Esophagus muscularis mucosa (tissue), 4 donors: ENCODE measurements around the gene OLA1. TPM values are rescaled to one million over a fixed set of nuclear protein-coding genes. Genes with fewer than 3 reads are reported as not detected.

ENCODE experiments used
- DNase-seq: peaks from one replicate; pipeline ENCODE4 v3.0.0-alpha.2; 2017; ENCODE audit errors: extremely low spot score
- H3K27ac ChIP-seq, 4 donors: fragments of 200-600 bp; sonication (generic); replicated peaks in 1 of 4; 1 replicate in 3 of 4; 2 replicates in 1 of 4; pipeline ENCODE4 v1.5.1; 2016 to 2019; ENCODE audit warnings: mild to moderate bottlenecking in 1 of 4
- H3K27me3 ChIP-seq, 4 donors: fragments of 200-600 bp; sonication (generic); one replicate each; pipeline versions ENCODE4 v1.5.1 to v1.6.0; 2016 to 2019
- H3K36me3 ChIP-seq, 4 donors: fragments of 200-600 bp; sonication (generic); one replicate each; pipeline ENCODE4 v1.5.1; 2016 to 2019
- H3K4me1 ChIP-seq, 4 donors: fragments of 200-600 bp; sonication (generic); one replicate each; pipeline ENCODE4 v1.5.1; 2016 to 2019
- H3K4me3 ChIP-seq, 4 donors: fragments of 200-600 bp; sonication (generic); 1 replicate in 2 of 4; 2 replicates in 2 of 4; pipeline ENCODE4 v1.5.1; 2016 to 2019; ENCODE audit warnings: mild to moderate bottlenecking in 4 of 4, moderate library complexity in 1 of 4
- H3K9me3 ChIP-seq, 4 donors: fragments of 200-600 bp; sonication (generic); 1 replicate in 3 of 4; 2 replicates in 1 of 4; pipeline ENCODE4 v1.5.1; 2016 to 2019
- EP300 ChIP-seq: sonication (generic); formaldehyde crosslinking; IDR thresholded peaks from one replicate; pipeline ENCODE4 v1.6.1; 2017; ENCODE audit warnings: antibody characterized with exemption
- POLR2A ChIP-seq: fragments of 450-650 bp; IDR thresholded peaks from one replicate; pipeline ENCODE4 v1.6.1; 2017; ENCODE audit warnings: antibody characterized with exemption, moderate library complexity, mild to moderate bottlenecking, low read depth
- POLR2AphosphoS5 ChIP-seq, 2 donors: sonication (generic); formaldehyde crosslinking; IDR thresholded peaks; one replicate each; pipeline ENCODE4 v1.6.1; 2017; ENCODE audit warnings: antibody characterized with exemption in 2 of 2
- WGBS: methylation state at CpG from one replicate; pipeline ENCODE4 v1.1.5; 2018; 5-methylcytosine and 5-hydroxymethylcytosine counted together
- intact Hi-C: fragments of 100-400 bp; cut with DNase I; formaldehyde crosslinking; loops from one replicate; pipeline ENCODE4 v1.15.1; 2023
- total RNA-seq, 4 donors: library from RNA; depleted of rRNA; stranded (reverse); fragments of >200 nt; gene quantifications; one replicate each; pipeline versions ENCODE4 v1.1.0 to v1.2.1, GENCODE V29; 2016
- TF ChIP-seq, protein P1 (sequence below), 3 experiments: fragments of 200-600 bp in 2 of 3; fragments of 450-650 bp in 1 of 3; sonication (generic) in 2 of 3; IDR thresholded peaks; one replicate each; pipeline ENCODE4 v1.5.1; 2017 to 2019; ENCODE audit warnings: antibody characterized with exemption in 3 of 3, mild to moderate bottlenecking in 2 of 3, moderate library complexity in 1 of 3

Gene OLA1
- total RNA-seq, 4 donors from 2014 or later: 54.2 to 62.7 (median 60.1) TPM

DNA sequence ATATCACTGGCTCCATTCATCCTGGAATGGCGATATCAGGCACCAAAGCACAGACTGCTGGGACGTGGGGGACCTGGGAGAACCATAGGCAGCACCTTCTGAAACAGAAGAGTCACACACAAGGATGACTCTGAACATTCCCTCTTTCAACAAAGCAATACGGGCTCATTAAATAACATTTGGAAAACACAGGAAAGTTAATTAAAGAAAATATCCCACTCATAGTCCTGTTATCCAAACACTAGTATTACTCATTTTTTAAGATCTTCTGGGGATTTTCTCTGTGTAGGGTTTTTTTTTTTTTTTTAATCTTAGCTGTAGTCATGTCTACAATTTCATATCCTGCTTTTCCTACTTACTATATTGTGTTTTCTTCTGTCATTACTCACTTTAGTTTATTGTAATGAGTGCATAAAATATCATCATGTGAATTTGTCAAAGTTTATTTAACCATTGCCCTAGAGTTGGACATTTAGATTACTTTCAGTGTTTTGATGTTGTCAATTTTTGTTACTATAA lies 213.2 kb downstream of the OLA1 start:
- no peak for DNase-seq
- Histone ChIP-seq H3K36me3 (no peaks in the 10 kb centered on the region), H3K4me3 (no peak overlapping the region), H3K4me1 (peaks cover 6 to 22% (median 10%) of the 10 kb centered on the region in 4 donors), H3K9me3 (no peaks in the 10 kb centered on the region), H3K27me3 (no peaks in the 10 kb centered on the region), H3K27ac (no peak overlapping the region)
- intact Hi-C loops: no loop called here
- TF ChIP-seq, protein P1, sequence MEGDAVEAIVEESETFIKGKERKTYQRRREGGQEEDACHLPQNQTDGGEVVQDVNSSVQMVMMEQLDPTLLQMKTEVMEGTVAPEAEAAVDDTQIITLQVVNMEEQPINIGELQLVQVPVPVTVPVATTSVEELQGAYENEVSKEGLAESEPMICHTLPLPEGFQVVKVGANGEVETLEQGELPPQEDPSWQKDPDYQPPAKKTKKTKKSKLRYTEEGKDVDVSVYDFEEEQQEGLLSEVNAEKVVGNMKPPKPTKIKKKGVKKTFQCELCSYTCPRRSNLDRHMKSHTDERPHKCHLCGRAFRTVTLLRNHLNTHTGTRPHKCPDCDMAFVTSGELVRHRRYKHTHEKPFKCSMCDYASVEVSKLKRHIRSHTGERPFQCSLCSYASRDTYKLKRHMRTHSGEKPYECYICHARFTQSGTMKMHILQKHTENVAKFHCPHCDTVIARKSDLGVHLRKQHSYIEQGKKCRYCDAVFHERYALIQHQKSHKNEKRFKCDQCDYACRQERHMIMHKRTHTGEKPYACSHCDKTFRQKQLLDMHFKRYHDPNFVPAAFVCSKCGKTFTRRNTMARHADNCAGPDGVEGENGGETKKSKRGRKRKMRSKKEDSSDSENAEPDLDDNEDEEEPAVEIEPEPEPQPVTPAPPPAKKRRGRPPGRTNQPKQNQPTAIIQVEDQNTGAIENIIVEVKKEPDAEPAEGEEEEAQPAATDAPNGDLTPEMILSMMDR (IDR thresholded peaks at IDR 0.05): no peak
- TF ChIP-seq POLR2AphosphoS5 (IDR thresholded peaks at IDR 0.05) (no peak), EP300 (no peak), POLR2A (no peak)
- 86% methylated on average over 3 of the region's 3 CpGs for WGBS

DNA sequence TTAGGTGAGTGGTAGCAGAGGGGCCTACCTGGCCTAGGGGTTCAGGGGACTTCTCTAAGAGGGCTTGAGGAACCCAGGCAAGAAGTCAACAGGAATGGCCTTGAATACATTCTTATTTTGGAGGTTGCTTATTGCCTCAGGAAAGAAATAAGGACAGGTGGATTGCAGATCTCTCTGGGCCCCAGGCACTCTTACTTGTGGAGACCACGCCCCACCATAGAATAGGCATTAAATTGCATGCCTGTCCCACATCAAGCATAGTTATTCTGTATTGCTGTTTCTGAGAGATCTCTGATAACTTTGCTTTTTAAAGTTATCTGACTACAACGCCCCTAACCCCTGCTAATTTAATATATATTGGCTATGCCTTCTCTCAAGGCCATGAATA lies 215.2 kb downstream of the OLA1 start:
- H3K4me3 ChIP-seq: no peak overlapping the region
- intact Hi-C loops: no loop called here
- no peak overlapping the region for H3K27ac ChIP-seq
- H3K36me3 ChIP-seq: no peaks in the 10 kb centered on the region
- TF ChIP-seq, protein P1 (IDR thresholded peaks at IDR 0.05): no peak
- H3K9me3 ChIP-seq: no peaks in the 10 kb centered on the region
- no peak for DNase-seq
- no peaks in the 10 kb centered on the region for H3K27me3 ChIP-seq
- H3K4me1 ChIP-seq: peaks cover 0 to 14% (median 1%) of the 10 kb centered on the region in 4 donors
- WGBS: 96% methylated on average over 2 of the region's 2 CpGs

DNA sequence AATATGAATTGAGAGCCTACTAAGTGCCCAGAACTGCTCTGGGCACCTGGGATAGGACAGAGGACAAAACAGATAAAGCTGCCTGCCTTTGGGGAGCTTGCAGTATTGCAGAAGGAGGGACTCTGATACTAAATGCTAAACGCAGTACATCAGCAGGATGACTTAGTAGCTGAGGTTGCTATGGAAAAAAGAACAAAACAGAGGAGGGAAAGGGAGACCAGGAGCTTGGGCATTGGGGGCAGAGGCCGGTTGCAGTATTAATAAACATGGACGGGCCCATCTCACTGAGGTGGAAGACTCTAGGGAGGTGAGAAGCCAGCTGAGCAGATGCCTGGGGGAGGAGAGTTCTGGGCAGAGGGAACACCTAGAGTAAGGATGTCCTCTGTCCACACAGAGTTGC lies 217.1 kb downstream of the OLA1 start:
- peaks cover 5 to 10% (median 6%) of the 10 kb centered on the region in 4 donors for H3K4me1 ChIP-seq
- H3K27ac ChIP-seq: no peak overlapping the region
- no peaks in the 10 kb centered on the region for H3K9me3 ChIP-seq
- no peaks in the 10 kb centered on the region for H3K27me3 ChIP-seq
- intact Hi-C loops: no loop called here
- TF ChIP-seq POLR2A: no peak
- TF ChIP-seq, protein P1 (IDR thresholded peaks at IDR 0.05): no peak
- no peak for TF ChIP-seq EP300
- no peak for TF ChIP-seq POLR2AphosphoS5 (IDR thresholded peaks at IDR 0.05)
- no peak overlapping the region for H3K4me3 ChIP-seq
- no peak for DNase-seq
- no peaks in the 10 kb centered on the region for H3K36me3 ChIP-seq
- 59% methylated on average over 3 of the region's 3 CpGs for whole genome bisulfite sequencing

DNA sequence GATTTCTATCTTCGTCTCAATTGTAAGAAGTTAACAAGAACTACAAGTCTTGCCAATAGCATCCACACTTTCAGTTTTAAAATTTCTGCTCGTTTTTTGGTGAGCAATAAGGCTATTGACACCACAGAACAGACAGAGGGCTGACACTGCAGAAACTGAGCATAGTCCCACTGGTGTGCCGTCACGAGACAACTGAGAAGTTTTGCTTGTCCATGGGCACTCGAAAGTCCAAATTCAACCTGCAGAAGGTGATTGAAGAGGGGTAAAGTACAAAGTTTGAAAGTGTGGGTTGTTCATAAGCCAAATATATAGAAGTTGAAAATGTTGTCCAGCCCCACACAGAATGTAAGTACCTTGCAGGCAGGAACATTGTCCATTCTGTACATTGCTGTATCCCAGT lies 219.4 kb downstream of the OLA1 start:
- Histone ChIP-seq H3K36me3 (no peaks in the 10 kb centered on the region), H3K9me3 (no peaks in the 10 kb centered on the region), H3K4me1 (peaks cover 25 to 27% (median 26%) of the 10 kb centered on the region in 4 donors), H3K27ac (no peak overlapping the region), H3K27me3 (no peaks in the 10 kb centered on the region), H3K4me3 (no peak overlapping the region)
- no peak for DNase-seq
- intact Hi-C loops: no loop called here
- TF ChIP-seq EP300 (no peak), POLR2AphosphoS5 (IDR thresholded peaks at IDR 0.05) (no peak), POLR2A (no peak)
- TF ChIP-seq, protein P1 (IDR thresholded peaks at IDR 0.05): no peak
- WGBS: 77% methylated on average over 5 of the region's 5 CpGs

DNA sequence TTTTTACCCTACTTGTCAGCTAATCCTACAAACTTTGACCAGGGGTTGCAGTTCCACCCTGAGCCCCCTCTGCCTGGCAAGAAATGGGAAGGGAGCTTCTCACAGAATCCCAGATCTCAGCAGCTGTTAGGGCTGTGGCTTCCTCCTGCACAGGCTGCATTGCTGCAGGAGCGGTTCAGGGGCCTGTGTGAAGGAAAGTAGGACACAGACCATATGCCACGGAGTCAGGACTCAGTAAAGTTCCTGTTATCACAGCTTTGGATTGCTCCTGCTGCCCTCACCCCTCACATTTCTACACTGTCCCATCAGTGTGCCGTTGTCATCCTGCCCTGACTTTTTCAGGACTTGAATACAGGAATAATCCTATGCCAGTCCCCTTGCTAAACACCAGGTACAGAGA lies 220.4 kb downstream of the OLA1 start:
- DNase-seq: no peak
- TF ChIP-seq, protein P1 (IDR thresholded peaks at IDR 0.05): no peak
- no peak for TF ChIP-seq POLR2A
- TF ChIP-seq EP300: no peak
- TF ChIP-seq POLR2AphosphoS5 (IDR thresholded peaks at IDR 0.05): no peak
- Histone ChIP-seq H3K4me3 (no peak overlapping the region), H3K27me3 (no peaks in the 10 kb centered on the region), H3K36me3 (no peaks in the 10 kb centered on the region), H3K9me3 (no peaks in the 10 kb centered on the region), H3K4me1 (peaks cover 33 to 36% (median 35%) of the 10 kb centered on the region in 4 donors), H3K27ac (no peak overlapping the region)
- 61% methylated on average over 3 of the region's 3 CpGs for WGBS
- intact Hi-C loops: no loop called here
